Measurements from ENCODE around the gene SV2B.

Gene SV2B

DNA sequence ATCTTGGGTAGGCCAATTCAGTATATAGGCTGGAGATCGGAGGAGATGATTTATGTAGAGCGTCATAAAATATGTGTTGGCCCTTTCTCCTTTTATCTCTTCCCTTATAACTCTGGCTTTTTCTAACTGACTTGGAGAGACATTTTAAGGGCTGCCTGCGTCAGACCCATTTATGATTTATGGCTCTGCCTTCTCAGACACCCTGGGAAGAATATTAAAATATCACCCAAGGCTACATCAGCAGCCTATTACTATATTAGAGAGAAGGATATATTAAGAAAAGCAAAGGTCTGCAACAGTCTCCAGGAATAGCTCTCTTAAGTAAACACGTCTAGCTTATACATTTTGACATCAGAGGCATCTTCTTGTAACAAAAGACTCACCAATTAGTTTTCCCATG, 179.4 kb downstream of the SV2B start:
- no peak for DNase-seq

GRCh38 chr15:91281947-91282346, 181.9 kb downstream of the SV2B start:
- no peak for DNase-seq

- no peak for DNase-seq
These were observed 182.4 kb downstream of the SV2B start for GRCh38 chr15:91282486-91282885.

DNA sequence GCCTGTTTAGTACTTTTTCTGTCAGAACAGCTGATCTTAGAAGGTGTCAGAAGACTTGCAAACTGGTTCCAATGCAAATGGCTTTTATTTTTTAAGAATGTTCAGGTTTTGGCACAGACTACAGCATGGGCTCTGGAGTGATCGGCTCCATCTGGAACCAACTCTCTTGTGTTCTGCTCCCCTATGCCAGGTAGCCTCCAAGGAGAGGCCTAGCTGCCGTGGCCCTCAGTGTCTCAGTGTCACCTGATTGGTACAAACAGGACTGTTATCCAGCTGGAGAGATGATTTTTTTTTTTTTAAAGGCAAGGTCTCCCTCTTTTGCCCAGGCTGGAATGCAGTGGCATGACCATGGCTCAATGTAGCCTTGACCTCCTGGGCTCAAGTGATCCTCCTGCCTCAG, 183.1 kb downstream of the SV2B start:
- DNase-seq, result no peak

DNA sequence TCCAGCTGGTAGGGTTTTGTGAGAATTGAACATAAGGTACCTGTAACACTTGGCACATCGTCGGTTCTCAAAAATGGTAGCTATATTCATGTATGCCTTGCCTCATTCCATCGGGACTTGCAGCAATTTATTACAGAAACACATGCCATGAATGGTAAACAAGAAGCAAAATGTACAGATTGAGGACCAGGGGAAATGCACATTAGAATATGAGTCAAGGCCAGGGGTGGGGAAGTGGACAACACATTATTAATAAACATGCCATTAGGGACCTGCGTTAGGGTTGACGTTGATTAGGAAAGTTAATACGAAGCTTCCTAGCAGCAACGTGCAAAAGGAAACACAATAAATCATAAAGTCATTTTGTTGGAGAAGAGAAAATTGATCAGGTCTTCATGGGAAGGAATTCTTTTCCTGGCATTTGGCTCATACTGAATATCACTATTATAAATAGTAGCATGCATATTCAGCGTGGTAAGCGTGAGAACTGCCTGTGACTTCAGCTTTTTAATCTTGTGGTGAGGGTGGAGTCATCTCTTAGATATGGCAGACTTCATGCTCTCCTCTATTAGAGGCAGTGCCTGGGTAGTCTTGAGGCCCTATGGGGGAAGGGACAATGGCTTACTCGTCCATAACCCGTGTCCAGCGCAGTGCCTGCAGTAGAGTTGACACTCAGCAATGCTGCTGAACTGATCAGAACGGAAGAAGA, 184.9 kb downstream of the SV2B start:
- DNase-seq, result no peak

DNA sequence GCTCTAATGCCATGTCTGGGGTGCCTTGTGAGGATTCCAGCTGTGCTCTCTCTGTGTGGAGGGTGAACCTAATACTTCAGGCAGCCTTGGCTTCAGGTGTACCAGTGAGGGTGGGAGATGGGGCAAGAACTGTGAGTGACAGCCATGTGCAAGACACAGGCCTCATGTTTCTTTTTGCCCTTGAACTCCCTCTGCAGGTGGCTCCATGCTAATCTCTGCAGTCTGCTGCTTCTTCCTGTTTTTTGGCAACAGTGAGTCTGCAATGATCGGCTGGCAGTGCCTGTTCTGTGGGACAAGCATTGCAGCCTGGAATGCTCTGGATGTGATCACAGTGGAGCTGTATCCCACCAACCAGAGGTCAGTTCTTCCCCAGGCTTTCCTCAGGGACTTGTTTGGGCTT, 189.3 kb downstream of the SV2B start:
- DNase-seq, result no peak

- DNase-seq, result no peak
These were observed 190.5 kb downstream of the SV2B start for GRCh38 chr15:91290553-91290952.

- peak; percentile 31 for DNase-seq
These were observed 191.6 kb downstream of the SV2B start for GRCh38 chr15:91291673-91292072.

- no peak for DNase-seq
These were observed 194.3 kb downstream of the SV2B start for GRCh38 chr15:91294344-91294743.

GRCh38 chr15:91294795-91295194, 194.7 kb downstream of the SV2B start:
- DNase-seq, result no peak

- DNase-seq, result no peak
These were observed 198.0 kb downstream of the SV2B start for GRCh38 chr15:91298101-91298500.

- DNase-seq, result peak; percentile 74
These were observed 202.8 kb downstream of the SV2B start for GRCh38 chr15:91302588-91303439.

DNA sequence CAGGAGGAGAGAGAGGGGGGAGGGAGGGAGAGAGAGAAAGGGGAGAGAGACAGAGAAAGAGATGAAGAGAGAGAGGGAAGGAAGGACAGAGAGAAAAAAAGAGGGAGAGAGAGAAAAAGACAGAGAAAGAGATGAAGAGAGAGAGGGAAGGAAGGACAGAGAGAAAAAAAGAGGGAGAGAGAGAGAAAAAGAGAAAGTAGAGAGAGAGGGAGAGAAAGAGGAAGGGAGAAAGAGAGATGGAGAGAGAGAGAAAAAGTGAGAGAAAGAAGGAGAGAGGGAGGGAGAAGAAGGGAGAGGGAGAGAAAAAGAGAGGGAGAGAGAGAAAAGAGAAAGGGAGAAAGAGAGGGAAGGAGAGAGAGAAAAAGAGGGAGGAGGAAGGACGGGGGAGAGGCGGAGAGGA, 204.2 kb downstream of the SV2B start:
- DNase-seq, result no peak

DNA sequence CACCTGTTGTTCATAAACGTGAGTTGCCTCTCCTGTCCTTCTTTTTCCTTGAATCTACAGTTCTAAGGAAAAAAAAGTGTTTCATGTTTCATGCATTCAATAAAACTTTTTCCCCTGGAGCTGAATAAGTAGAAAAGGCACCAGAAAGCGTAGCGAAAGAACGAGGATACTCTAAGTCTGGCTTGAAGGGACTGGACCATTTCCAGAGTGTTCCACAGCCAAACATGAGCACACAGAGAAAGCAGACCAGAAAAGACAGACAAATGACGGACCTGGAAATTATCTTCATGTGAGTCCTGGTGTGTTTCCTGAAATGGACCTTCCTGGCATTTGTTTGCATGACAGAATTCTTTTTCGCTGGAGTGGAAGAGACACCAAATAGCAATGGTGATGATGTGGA, 204.7 kb downstream of the SV2B start:
- DNase-seq, result peak; percentile 2

GRCh38 chr15:91306144-91306543, 206.1 kb downstream of the SV2B start:
- no peak for DNase-seq

- DNase-seq, result no peak
These were observed 207.5 kb downstream of the SV2B start for GRCh38 chr15:91307601-91308000.

DNA sequence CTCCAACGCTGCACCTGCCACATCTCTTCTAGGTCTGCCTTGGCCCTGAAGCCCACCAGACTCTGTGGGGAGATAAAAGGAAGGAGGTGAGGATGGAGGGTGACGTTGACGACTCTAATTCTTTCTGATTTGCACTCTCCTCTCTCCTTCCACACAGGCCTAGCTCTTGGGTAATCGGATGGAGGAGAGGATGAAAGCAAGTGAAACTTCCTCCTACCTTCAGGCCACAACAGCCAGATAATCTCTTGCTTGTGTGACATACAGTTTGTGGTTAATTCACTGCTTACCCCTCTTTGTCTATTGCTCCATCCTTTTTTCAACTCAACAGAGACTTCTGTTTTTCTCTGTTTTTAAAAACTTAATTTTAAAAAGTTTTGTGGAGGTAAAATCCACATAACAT, 208.1 kb downstream of the SV2B start:
- no peak for DNase-seq

GRCh38 chr15:91308855-91309254, 208.8 kb downstream of the SV2B start:
- no peak for DNase-seq

GRCh38 chr15:91311986-91312385, 211.9 kb downstream of the SV2B start:
- no peak for DNase-seq

DNA sequence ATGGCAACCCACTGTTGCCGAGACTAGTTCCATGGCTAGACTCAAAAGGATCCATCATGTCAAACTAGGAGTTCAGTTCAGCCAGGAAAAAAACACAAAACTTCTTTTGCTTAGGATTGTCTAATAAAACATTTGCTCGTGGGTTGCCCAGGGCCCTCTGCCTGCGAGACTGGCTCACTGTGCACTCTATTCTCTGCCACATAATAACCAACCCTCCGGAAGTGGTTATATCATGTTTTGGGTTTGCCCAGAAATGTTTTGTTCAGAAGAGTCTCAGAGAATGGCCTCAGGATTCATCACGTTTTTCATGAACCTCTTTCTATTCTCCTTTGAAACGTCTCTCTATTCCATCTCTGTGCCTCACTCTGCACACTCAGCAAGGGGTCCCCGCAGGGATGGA, 216.1 kb downstream of the SV2B start:
- no peak for DNase-seq

- DNase-seq, result no peak
These were observed 218.5 kb downstream of the SV2B start for GRCh38 chr15:91318516-91318915.

DNA sequence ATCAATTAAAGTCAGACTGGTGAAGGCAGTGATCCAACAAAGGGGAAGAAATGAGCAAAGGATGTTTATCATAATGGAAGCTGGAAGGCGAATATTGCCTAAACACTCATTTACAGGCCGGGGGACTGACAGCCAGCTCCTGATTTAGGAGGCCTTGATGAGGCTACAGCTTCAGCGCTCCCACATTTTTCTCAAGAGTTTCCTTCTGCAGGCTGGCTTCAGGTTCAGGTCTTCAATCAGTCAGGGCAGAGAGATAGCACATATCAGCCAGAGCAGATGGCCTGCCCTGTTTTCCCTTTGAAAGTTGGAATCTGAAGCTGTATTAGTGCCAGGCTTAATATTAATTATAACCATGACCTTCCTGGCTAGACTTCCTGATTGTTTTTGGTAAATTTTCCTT, 218.9 kb downstream of the SV2B start:
- DNase-seq, result no peak

GRCh38 chr15:91319371-91320059, 219.5 kb downstream of the SV2B start:
- no peak for DNase-seq

DNA sequence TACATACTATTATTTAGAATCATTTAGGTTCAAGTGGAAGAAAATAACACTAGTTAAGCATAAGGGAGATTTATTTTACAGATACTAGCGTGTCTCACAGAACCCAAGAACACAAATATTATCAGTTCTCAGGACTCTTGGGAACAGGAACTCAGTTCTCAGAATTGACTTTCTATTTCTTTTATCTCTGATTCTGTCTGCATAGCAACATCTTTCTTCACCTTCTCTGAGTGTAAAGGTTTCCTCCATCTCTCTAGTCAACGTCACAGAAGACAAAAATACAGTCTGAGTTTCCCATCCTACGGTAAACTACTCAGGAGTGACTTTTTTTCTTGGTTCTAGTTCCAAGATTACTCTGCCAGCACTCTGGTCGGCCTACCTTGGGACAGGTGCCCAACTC, 220.0 kb downstream of the SV2B start:
- DNase-seq, result no peak
